Fibroblast of gingiva (primary cell): Measurements from ENCODE around the gene KCNC3.
"Not testable (repeated sequence)": the region's sequence is repeated elsewhere in the genome, so short reads cannot be mapped to it uniquely, and the experiment has no call there.

Experiments
- DNase-seq: peaks from one replicate; pipeline ENCODE4 v3.0.0-alpha.2; 2011; ENCODE audit warnings: low read depth

The KCNC3 gene

DNA sequence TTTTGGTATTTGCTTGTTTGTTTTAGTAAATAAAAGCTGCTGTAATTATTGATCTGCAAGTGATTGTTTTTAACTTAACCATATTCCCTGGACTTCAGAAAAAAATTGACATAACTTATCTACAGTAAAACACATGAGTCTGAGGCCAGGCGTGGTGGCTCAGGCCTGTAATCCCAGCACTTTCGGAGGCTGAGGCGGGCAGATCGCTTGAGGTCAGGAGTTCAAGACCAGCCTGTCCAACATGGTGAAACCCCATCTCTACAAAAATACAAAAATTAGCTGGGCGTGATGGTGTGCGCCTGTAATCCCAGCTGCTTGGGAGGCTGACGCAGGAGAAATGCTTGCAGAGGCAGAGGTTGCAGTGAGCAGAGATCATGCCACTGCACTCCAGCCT is 24.3 kb upstream of the KCNC3 start:
- DNase-seq = not testable (repeated sequence)

DNA sequence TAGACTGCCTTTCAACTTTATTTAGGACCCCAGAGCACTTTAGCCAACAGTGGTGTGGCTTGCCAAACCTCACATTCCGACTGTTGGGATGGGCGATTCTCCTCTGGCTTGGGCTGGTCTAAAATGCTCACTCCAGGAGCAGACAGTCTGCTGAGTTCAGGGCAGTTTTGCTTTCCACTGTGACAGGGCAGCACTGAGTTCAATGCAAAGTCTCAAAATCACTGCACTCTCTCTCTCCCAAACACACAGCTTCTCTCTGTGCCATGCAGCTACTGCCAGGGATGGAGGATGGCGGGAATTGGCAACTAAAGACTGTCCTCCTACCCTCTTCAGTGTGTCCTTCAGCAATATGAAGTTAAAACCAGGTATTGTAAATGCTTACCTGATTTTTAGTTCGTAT is 23.1 kb upstream of the KCNC3 start:
- no peak for DNase-seq

DNA sequence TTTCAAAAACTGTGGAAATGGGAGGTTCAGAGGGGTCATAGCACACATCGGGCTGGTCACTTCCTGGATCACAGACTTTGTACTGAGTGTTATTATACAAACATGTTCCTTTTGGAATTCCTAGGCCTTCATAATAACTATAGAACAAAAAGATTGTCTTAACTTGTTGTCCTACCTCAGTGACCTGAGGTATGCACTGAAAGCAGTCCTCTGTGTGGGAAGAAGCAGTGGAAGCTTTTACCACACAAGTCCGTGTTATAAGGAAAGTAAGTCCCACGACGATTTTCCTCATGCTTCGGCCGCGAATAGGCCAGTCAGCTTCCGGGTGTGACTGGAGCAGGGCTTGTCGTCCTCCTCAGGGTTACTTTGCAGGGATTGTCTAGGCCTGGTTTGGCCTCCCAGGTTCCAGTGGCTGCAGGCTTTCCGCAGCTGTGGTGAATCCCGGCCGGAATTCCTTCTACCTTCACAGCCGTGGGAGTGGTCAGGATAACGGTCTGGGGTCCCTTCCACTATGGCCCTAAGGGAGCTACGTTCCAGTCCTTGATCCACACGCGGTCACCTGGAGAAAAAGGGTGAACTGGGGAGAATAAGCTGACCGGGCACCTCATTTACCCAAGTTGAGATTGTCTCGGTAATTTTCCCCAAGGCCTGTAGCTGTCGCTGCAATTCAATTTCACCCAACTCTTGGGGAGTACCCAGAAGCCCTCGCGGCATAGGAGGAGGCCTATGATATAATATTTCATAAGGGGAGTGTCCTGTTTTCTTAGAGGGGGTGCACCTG is 20.3 kb upstream of the KCNC3 start:
- DNase-seq = no peak

DNA sequence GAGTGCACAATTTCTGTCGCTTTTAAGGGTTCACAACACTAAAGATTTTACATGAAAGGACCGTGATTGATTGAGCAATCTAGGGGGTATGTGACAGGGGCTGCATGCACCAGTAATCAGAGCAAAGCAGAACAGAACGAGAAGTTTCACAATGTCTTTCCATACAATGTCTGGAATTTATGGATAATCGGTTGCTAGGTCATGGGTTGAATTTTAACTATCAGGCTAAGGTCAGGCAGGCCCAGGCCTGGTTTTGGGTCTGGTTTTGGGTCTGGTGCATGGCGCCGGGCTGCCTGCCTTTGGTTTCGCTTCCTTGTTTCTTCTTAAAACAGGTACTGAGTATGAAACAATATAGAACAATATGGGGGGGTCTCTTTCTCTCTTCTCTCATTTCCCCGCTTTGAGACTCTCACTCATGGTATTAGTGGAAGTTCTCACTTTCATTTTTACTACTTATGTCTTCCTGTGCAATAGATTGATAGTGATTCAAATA is 18.0 kb upstream of the KCNC3 start:
- not testable (repeated sequence) for DNase-seq

DNA sequence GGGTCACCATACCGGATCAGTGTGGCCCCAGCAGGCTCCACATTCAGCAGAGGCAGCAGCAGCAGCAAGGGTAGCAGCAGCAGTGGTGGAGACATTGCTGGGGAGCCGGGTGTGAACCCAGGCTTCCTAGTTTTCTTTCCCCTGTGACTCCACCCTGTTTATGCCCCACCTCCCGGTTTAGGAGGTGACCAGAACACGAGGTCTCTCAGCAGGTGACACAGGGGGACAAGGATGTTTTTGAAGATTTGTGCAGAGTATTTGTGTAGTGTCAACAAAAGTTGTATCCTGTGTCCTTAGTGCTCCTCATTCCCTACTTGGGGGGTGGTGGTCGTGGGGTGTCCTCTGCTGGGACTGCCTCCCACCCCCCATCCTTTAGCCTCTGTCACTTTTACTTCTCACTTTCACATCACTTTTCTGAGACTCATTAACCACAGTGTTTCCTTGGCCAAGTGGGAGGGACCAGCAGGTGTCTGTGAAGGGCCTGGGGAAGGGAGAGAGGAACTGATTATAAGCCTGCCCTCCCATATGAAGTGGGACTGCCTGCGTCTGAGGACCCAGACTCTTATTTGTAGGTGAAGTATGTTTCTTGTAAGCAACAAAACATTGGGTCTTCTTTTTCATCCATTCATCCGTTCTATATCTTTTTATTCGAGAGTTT is 15.6 kb upstream of the KCNC3 start:
- DNase-seq = no peak

DNA sequence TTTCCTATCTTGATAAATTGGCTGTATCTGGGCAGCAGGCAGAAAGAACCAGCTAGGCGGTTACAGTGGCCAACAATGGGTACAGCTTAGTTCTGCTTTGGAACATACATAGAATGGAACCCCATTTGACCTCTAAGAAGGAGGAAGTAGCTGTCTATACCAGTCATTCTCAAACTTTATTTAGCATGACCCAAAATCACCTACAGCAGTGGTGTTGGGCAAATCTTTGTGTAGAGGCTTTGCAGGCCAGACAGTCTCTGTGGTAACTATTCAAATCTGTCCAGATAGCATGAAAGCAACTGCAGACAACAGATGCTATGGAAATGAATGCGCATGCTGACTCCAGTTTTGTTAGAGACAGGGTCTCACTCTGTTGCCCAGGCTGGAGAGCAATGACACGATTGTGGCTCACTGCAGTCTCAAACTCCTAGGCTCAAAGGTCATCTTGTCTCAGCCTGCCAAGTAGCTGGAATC is 12.0 kb upstream of the KCNC3 start:
- DNase-seq = no peak

DNA sequence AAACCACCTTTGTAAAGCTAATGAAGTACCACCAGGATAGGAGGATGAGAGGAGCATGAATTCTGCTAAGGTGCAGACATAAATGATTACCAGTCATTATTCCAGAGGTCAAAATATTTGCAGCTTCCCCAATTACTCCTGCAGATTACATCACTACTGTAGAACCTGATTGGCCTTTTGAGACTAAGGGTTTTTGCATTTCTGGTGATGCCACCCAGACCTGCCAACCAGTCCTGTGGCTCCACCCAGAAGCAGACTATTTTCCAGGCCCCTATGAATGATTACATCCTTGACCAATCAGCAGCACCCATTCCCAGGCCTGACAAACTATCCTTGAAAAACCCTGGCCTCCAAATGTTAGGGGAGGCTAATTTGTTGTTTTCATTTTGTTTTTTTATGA is 11.2 kb upstream of the KCNC3 start:
- no peak for DNase-seq

DNA sequence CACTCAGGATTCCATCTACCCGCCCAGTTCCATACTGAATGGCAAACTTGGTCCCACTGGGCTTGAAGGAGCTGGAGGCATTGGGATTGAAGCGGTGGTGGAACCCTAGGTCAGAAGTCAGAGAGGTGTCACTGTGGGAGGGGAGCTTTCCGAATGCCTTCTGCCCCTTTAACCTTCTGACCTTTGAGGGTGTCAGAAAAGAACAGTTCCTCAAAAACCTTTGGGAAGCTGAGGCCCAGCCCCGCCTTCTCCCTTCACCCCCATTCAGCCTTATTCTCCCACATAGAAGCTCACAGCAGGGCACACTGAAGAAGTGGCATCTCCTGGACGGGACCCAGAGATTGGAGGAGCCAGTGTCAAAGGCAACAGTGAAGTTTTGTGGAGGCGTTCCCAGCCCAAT is 7.9 kb upstream of the KCNC3 start:
- DNase-seq = not testable (repeated sequence)

DNA sequence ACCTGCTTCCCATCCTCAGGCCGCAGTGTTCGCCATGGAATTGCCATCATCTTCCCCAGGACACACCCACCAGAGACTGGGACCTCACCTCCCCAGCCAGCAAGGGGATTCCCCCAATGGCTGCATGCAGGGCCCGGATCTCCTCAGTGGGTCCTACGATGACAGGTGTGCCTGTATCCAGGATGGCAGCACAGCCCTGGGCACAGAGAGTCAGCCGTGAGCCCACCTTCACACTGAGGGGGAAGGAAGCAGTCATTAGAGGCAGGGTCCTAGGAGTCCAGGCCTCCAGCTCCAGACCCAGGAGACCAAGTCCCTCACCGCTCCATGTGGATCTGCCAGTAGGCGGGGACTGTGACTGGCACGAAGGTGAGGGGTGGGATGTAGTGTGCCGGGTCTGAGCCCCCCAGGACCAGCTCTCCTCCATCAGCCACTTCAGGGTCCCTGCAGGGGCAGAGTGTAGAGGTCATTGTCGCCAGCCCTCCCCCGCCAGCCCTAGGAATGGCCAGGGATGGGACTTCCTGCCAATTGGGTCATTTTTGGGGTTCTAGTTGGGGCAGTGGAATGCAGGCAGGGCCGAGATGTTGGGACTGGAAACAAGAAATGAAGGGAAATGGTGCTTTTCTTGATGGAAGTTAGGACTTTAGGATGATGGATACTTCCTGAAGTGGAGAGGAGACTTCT is 5.7 kb upstream of the KCNC3 start:
- DNase-seq = no peak

DNA sequence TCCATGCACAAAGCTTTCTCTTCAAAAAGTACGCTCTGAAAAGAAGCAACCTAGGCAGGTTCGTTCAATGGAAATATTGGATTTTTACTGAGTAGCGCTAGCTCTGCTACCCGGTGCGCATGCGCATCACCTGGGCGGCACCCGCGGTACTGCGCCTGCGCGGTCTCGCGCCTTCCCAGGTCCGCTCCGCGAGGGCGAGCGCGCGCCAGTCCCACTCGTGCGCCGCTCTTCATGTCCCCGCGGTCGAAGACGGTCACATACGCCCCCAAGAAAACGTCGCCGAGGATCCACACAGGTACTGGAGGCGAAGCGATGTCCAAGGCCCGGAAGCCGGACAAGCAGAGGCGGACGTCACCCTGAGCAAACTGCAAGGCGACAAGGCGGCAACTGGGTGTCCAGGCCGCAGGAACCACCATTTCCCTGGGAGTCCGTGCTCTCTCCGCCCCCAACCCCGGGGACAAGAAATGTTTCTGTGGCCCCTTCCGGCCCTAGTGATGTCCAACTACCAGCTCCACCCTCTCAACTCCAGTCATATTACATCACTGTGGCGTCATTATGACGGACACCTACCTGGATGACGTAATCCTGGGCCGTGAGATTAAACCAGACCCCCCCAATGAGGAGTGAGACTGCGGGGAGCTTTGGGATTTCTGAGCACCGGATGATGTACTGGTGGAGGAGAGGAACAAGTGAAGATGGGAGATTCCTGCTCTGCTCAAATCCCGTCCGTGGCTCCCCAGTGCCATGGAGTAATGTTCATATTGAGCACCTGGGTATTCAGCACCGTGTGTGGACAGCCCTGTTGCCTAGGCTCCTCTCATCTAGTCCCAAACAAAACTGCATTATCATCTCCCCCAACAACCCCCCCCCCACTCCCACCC is 4.8 kb upstream of the KCNC3 start:
- peak; percentile 19 for DNase-seq

DNA sequence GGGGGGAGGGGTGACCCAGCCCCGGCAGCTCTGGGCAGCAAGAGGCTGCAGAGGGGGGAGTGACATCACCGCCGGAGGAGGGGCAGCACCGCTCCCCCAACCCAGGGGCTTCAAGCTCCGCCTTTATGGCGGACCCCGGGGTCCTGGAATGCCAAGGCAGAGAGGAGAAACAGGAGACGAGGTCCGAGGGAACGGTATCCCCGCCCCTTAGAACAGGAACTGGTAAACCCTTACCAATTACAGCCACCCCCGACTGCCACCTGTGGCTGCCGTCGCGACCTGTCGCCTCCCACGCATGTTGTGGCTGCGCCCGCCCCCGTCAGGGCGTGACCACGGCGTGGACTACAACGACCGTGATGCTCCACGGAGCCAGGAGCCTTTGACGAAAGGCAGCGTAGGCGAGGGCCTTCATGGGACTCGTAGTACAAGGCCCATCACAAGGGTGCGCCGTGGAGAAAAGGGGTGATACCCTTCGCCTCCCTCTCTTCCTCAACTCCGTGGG is 4.1 kb upstream of the KCNC3 start:
- DNase-seq = peak; percentile 53

DNA sequence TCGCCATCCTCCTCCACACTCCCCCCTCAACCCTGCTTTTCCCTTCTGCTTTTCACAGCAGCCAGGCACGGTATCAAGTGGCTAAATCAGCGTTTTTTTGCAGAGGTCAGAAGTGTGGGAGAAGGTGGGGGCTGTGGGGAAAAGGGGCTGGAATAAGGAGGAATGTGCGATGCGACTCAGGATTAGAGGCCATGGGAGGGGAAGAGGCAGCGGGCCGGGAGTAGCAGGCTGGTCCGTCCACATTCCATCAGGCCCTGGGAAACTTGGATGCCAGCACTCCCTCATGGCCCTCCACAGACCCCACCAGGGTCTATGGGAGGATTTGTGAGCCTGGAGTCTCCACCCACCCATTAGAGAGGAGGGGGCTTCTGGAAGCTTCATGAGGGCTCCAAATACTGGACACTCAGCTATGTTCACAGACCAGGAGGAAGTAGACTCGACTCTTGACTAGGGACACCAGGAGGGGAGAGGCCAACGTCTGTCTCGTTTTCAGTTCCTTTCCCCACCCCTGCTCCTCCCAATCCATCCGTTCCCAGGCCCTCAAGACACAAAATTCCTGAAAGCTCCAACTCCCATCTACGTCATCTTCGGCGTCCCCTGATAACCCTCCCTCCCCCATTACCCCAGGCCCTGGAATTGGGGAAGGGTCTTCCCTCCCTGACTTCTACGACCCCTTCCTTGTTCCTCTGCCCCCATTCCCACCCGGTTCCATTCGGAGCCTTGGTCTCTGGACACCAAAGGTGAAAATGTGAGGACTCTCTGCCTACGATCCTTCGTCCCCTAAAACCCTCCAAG is 3.3 kb upstream of the KCNC3 start:
- no peak for DNase-seq

DNA sequence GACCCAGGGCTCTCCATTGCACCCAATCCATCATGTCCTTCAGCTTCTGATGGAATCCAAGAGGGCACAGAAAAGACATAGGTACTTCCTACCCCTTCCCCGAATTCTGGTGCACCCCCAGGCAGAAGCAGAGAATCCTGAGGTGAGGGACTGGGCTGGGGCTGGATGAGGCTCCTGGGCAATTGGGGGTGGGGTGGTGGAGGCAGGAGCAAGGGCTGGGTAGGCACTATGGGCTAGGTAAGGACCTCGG is 2.7 kb upstream of the KCNC3 start:
- DNase-seq = no peak

DNA sequence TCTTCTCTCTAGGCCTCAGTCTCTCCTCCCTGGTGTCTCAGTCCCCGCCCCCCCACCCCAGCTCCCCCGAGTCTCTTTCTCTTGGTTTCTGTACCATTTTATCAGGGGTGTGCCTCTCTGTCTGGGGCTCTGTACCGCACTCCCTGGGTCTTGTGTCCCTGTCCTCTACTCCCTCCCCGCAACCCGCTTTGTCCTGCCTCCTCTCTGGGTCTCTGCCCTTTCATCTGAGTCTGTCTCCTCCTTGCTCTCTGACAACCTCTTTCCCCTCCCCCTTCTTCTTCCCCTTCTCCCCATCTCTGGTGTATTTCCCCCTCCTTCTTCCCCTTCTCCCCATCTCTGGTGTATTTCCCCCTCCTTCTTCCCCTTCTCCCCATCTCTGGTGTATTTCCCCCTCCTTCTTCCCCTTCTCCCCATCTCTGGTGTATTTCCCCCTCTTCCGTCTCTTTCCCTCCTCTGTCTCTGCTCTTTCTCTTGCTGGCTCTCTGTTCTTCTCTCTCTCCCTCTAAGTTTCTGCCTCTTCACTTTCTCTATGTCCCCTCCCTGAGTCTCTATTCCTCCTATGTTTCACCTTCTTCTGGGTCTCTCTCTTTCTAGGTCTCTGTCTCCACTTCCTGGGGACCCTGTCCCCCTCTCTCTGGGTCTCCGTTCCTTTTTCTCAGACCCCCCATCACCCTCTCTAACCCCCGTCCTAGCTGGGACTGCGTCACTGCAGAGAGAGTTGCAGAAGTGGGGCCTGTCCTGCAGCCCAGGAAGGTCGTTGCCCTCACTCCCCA is 2.2 kb upstream of the KCNC3 start:
- DNase-seq = no peak

DNA sequence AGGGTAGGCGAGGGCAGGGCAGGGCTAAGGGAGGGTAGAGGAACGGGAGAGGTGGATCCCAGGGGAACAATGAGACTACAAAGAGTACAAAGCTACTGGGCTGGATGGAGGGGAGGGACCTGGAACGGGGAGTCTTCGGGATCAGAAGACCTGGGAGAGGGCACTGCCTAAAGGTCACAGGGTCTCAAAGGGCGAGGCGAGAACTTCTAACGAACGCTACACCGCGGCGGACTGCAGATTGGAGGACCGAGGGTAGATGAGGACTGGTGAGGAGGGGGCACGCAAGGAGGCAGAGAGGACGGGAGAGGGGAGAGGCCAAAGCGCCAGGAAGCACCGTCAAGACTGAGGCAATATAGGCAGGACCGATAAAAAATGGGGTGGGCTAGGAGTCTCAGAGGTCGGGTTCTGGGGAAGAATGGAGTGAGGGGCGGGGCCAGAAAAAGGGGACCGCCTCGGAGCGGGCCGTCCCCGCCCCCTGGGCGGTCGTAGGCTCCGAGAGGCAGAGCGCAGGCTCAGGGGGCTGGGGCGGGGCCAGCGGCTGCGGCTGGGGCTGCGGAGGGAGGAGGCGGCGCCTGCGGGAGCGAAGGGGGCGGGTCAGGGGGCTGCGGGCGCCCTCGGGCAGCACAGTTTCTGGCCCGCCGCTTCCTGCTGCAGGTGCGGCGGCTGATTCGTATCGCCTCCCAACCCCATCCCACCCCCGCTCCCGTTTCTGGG is 1.3 kb upstream of the KCNC3 start:
- no peak for DNase-seq

DNA sequence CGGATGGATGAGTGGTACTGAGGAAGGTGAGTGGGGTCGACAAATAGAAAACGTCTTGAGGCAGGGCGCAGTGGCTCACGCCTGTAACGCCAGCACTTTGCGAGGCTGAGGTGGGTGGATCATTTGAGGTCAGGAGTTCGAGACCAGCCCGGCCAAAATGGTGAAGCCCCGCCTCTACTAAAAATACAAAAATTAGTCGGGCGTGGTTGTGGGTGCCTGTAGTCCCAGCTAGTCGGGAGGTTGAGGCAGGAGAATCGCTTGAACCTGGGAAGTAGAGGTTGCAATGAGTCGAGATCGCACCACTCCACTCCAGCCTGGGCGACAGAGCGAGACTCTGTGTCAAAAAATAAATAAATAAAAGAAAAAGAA is 733 bp upstream of the KCNC3 start:
- DNase-seq = not testable (repeated sequence)

DNA sequence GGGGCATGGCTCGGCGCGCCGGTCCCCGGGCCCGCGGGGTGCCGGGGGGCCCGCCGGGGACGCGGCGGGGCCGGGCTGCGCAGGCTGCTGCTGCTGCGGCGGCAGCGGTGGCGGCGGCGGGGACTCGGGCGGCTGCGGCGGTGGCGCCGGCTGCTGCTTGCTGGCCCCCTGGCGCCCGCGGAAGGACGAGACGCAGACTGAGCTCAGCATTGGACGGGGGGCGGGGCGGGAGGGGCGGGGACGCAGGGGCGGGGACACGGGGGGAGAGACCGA is 368 bp downstream of the KCNC3 start:
- DNase-seq = no peak

DNA sequence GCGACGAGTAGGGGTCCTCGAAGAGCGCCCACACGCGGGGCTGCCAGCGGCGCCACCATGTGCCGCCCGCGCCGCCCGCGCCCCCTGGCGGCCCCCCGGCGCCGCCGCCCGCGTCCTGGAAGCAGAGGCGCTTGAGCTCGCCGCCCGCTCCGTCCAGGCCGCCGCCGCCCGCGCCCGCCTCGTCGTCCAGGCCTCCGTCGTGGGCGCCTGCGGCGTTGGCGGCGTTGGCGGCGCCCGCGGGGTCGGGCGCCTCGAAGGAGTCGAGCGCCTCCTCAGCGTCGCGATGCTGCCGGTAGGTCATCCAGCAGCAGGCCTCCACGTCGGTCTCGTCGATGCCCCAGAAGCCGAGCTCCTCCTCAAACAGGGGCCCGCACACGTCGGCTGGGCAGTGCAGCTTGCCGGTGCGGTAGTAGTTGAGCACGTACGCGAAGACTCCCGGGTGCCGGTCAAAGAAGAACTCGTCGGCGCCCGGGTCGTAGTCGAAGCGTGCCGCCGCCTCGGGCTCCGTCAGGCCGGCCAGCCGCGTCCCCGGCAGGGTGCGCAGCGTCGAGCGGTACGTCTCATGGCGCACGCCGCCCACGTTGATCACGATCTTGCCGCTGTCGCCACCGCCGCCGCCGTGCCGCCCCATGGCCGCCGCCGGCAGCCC is 829 bp downstream of the KCNC3 start:
- DNase-seq = no peak

DNA sequence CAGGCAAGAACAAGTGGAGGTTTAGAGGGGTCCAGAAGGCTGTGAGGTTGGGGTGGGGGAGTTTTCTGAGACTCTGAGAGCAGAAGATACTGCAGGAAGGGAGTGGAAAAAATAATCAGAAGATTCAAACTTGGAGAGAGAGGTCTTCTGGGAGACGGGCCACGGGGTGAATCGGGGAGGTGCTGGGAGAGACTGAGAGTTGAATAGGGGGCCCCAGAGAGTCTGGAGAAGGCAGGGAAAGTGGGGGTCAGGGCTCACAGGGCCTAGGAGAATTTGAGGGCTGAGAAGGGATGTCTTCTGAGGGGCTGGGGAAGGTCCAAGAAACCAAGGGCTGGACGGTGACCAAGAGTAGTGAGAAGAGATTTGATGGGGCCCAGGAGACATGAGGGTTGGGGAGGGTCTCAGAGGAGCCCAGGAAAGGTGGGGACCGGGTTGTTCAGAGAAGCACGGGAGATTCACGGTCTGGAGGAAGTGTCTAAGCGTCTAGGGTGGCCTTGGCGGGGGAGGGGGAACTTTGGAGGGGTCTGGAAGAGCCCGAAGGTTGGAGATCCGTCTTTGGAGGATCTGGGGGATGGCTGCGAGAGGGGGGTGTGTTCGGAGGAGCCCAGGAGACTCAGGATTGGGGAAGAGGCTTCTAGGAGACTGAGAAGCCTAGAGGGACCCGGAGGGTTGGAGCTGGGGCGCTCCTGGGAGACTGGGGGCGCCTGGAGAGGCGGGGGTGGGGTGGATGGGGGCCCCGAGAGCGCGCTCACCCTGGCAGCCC is 1.5 kb downstream of the KCNC3 start:
- DNase-seq = no peak
